Activated gamma-delta T cell treated with anti-CD3 and anti-CD28 coated beads, Interleukin-2, amount 50 U/mL, for 16 hours (primary cell): ENCODE results near the gene ZNF862.
"Not testable (repeated sequence)": the region's sequence is repeated elsewhere in the genome, so short reads cannot be mapped to it uniquely, and the experiment has no call there.

Source experiments
- DNase-seq: peaks from one replicate; pipeline ENCODE4 v3.0.0-alpha.2; 2020; ENCODE audit warnings: low read depth

Gene ZNF862

DNA sequence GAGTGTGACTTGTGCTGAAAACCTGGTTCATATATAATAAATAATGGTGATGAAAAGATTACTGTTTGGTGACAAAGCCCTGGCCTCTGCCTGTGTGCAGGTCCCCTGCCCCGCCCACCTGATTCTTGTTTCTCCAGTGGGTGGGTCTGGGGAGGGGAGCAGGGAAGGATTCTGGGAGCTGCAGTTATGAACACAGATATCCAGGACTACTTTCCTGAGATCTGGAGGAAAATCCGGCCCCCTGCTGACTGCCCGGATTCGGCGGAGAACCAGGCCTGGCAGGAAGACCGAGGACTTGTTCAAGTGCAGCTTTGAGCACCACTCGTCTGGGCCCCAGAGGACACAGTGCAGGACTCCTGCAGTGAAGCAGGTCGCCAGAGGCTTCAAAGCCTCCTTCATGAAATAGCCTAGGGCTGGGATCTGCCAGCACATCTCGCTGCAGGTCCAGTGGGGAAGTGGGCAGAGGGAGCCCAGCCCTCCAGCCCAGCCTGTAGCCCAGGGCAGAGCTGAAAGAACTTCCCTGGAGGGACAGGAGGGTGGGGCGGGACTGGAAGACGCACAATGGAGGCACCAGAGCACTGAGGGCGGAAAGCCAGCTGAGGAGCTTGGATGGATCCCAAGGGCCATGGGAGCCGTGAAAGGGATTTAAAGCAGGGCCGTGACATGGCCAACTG is 42.6 kb downstream of the ZNF862 start:
- DNase-seq = no peak

DNA sequence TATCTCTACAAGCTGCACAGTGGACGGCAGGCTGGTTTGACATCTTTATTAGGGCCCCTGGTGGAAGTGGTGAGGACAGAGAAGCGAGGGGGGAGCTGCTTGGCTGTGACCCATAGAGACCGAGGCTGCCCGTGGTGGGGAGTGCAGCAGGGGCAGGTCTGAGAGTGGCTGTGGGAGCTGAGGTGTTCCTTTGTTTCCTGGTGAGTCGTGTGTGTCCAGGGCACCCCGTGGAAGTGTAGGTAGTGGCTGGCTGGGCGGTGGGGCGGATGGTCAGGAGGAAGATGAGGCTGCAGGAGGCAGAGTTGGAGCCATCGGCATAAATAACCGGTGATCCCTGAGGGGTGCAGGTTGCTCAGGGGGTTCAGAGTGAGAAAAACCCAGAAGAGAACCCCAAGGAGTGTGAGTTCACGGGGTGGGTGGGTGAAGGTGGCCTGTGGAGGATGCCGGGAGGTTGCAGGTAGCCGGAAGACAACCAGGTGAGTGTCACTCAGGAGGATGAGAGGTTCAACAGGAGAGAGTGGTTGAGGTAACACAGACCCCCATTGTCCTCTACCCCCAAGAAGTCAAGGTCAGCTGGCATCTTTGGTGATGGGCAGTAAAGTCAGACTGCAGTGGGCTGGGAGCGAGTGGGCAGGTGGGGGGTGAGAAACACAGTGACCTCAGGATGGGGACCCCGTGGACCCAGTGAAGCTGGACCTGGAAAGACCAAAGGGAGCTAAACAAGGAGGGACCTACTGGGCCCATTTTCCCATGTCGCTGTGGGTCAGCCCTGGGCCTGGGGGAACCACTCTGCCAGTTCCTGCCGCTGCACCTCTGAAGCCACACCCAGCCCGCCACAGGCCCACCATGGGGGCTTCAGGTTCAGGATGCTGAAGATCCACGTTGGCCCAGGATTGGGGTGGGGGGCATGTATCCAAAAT is 43.4 kb downstream of the ZNF862 start:
- DNase-seq = no peak

DNA sequence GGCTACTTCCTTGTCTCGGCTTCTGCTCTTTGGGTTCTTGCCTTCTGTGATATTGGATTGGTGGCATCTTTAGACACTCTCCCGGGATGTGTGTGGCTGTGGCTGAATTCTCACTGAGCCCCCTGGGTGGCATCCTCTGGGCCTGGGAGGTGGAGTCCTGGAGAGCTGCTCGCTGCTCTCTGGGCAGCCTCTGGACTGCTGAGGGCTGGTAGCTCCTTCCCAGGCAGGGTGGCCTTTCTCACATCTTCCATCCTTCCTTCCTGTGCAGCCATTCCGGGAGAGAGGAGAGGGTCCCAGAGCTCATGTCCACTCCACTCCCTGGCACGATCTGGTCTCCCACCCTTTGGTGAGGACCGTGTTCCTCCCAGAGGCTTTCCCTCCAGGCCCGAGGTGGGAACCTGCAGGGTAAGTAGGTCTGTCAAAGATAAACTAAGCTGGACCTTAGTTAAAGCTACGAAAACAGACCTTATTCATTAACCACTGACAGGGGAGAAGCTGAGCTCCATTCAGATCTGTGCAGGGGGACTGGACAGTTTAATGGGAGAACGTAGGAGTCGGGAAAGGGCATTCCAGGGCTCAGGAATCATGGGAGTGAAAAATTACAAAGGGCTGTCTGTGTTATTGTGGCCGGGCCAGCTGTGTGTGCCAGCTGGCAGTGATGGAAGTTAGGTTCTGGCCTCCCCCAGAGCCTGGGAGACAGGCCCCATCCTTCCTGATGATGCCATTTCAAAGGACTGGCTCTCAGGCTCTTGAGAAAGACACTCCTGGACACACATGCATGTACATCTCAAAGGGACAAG is 44.3 kb downstream of the ZNF862 start:
- DNase-seq = no peak

DNA sequence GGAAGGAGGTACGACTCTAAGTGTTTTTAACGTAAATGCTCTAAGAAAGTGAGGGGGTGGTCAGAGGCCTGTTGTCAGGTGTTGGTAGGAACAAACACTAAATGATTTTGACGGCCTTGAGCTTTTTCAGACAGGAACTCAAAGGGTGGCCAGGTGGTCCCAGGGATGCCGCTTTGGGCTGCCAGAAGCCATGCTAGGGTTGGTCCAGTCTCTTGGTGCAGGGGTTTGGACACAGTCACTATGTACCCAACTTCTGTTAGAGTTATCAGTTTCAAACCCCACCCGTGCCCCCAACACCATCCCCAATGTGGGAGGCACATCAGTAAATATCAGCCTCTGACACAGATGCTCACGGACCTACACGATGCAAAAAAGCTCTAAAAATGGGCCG is 44.9 kb downstream of the ZNF862 start:
- no peak for DNase-seq

DNA sequence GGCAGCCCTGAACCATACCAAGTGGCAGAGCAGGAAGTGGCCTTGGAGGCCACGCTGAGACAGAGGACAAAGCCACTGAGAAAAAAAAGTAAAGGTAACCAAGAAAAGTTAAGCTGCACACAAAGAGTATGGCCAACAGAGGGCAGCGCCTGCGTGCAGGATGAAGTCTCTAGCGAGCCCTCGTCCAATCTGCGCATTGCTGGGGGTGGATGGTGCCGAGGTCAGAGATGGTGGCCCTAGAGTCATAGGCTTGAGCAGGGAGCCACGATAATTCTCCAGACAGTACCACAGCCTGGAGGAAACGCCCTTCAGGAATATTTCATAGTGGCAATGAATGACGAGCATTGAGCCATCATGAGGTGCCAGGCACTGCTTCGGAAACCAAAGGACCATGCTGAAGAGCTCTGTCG is 45.3 kb downstream of the ZNF862 start:
- no peak for DNase-seq

DNA sequence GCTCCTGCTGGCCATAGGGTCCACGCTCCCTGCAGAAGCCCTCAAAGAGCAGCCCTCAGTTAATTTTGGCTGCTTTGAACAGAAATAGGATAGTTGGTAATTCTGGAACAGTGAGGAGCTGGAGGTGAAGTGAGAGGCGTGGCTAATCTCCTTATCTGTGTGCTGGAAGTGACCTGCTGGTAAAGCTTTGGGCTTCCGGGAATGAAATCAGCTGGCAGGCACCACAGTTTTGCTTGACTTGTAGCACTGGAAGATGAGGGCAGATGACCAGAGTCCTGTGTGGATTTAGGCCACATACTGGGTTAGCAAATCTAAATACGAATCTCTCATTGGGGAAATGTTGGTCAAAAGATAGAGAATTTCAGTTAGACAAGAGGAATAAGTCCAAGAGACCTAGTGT is 45.8 kb downstream of the ZNF862 start:
- DNase-seq = no peak

DNA sequence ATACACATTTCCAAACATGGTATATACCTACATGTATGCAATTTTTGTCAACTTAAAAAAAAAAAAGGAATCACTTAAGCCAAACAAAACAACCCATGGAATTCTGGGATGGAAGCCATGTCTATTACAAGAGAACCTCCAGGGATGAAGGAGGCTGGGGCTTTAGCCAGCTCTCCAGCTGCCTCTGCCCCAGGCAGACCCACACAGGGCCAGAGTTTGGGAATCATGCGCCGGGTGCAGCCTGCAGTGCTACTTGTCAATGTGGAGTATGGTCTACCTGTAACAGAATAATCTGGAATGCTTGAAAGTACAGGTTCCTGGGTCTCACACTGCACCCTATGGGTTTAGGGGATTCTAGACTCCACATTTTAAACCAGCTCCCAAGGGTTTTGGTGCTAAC is 46.4 kb downstream of the ZNF862 start:
- DNase-seq = no peak

DNA sequence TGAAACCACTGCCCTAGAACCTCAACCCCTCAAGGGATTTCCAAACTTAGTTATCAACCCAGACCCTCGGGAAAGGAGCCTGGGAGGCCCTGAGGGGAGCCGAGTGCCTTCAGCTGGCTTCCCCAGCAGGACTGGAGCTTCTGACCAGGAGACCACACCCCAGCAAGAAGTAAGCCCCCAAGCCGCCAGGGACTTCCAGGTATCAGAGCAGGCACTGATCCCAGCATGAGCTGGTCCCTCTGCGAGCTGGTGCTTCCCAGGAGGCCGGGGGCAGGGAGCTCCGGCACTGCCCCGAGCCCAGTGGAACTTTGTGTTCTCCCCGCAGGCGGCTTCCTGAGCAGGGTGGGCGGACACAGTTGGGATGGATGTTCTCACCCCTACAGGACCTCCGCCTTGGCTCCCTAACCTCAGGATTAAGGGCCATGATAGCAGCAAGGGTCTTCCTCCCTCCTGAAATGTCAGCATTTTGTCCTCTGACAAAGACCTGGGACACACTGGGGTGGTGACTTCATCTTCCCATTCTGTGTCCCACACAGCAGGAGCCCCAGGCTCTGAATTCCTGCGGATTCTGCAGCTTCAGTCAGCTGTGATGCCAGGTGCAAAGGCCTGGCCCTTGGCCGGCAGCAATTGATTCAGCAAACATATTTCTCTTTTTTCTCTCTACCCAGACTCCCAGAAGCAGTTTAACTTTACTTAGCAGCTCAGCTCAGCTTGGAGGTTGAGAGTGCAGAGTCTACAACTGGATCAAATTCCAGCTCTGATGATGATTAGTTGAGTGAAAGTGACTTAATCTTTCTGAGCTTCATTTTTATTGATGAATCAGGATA is 47.2 kb downstream of the ZNF862 start:
- no peak for DNase-seq

DNA sequence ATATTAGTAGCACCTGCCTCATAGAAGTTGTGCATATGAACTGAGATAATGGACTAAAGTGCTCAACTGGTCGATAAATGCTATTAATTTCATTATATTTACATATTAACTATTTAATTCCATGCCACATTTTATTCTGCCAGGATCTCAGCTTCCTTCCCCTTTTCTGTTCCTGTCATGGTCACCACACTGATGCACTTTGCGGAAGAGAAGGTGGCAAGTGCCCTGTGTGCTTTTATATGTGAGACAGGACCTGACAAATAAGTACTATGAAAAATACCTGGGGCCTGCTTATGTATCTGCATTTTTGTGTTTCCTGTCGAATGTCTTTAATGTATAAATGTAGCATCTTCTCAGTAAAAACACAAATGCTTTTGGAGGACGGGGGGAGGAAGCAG is 47.8 kb downstream of the ZNF862 start:
- no peak for DNase-seq

DNA sequence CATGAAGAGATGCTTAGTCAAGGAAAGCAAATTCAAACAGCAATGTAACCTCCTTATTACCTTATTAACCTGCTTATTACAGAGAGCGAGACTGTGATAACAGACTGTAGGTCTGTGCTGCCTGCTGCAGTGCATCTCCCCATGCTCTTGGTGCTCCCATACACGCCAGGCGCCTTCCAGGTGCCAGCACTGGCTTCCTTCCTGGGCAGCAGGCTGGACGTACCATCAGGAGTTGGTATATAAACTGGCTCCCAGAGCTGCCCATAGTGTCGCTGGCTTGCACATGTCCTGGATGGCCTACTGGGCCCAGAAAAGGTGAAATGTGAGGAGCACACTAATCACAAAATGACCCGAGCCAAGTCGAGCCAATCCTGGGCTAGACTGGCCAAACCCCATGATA is 49.1 kb downstream of the ZNF862 start:
- no peak for DNase-seq

DNA sequence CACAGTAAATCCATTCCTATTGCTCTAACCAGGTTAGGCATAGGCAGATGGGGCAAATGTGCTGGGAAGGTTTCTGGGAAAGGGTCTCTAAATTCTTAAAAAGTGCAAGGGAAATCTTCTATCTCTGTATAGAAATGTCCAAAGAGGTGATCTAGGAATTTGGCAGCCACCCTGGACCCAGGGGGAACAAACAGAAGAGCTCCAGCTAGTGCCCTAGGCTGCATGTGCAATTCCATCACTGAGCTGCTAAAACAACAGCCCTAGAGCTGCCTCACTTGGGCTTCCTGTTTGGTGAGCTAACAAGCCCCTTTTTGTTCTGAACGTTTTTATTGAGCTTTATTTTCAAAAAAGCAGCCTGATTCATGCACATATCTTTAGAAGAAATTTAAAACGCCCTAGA is 52.5 kb downstream of the ZNF862 start:
- DNase-seq = not testable (repeated sequence)

DNA sequence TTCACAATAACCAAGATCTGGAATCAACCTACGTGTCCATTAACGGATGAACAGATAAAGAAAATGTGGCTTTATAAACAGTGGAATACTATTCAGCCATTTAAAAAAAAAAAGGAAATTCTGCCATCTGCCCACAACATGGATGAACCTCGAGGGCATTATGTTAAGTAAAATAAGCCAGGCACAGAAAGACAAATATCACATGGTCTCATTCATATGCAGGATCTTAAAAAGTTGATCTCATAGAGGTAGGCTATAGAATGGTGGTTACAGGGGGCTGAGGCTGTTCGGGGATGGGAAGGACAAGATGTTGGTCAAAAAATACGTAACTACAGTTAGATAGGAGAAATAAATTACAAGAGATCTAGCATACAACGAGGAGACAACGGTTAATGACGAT is 56.8 kb downstream of the ZNF862 start:
- not testable (repeated sequence) for DNase-seq

DNA sequence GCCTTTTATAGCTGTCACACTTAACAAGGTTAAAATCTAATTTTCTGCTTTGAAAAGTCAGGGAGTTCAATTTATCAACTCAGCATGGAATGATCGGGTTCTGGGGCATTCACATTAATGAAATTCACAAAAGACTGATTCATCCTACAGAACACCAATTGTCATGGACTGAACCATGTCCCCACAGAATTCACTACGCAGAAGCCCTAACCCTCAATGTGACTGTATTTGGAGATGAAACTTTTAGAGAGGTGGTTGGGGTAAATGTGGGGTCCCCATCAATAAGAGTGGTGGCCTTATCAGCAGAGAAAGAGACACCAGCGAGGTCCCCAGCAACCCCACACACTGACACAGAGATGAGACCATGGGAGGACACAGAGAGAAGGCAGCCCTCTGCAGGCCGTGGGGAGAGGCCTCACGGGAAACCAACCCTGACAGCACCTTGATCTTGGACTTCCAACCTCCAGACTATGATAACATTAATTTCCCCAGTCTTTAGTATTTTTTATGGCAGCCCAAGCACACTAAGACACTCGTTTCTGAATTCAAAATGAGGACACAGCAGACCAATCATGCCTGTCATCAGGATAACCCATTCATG is 69.7 kb downstream of the ZNF862 start:
- not testable (repeated sequence) for DNase-seq

DNA sequence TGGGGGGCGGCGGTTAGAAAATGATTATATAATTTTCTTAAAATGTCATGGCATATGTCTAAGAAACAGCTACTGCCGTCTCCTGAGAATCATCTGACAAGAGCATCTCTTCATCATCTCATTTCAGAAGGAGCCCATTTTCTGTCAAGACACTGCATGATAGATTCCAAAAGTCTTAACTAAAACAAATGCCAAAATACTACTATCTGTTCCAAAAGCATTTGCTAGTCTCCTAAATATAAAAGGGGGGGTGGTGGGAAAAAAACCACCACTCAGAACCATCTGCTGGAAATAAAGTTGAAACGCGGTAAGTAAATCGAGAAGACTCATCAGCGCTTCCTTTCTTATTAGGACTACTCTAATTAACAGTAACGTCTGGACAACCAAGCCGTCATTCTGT is 72.0 kb downstream of the ZNF862 start:
- DNase-seq = not testable (repeated sequence)

DNA sequence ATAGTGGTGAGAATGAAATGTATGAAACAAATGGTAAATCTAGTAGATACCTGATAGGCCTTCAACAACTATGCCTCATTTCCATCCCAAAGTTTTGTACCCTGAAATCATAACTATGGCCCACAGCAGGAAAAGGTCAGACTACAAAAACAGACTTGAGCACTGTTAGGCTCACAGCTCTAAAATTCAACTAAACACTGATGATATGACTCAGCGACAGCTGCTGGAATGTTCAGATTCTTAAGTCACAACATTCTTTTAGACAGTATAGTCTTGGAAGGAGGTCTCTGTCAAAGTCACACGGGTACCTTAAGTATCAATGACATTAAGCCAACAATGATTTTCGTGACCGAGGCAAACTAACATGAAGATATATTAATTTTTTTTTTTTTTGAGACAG is 74.0 kb downstream of the ZNF862 start:
- DNase-seq = not testable (repeated sequence)
